ENCODE measurements around the gene INSL4. TPM values are rescaled to one million over a fixed set of nuclear protein-coding genes. Genes with fewer than 3 reads are reported as not detected.
A peak's percentile ranks its signal among the peaks of the same experiment; 100 is the strongest.

The INSL4 gene
- total RNA-seq = not detected

- no peaks in the 10 kb centered on the region for H3K36me3 Mint-ChIP-seq (ENCODE audit: low read depth)
Measured at GRCh38 chr9:5231212-5231611, at the start of gene INSL4. Gene INSL4 (plus strand): TSS chr9:5231419. CDS start chr9:5231524, 105 bp downstream.

GRCh38 chr9:5184776-5185175 lies 46.4 kb upstream of the INSL4 start:
- H3K4me3 Mint-ChIP-seq = no peak overlapping the region

More at GRCh38 chr9:5231212-5231611, at the start of gene INSL4:
- Mint-ChIP-seq H3K9me3 (ENCODE audit: insufficient read depth) (no peaks in the 10 kb centered on the region), H3K27ac (no peak within 1 kb of the TSS), H3K27me3 (ENCODE audit: low read depth) (peaks cover 23% of the 10 kb centered on the region), H3K4me1 (ENCODE audit: low read depth) (no peaks in the 10 kb centered on the region), H3K4me3 (no peak within 1 kb of the TSS)
- DNase-seq = no peak
- no peak for ATAC-seq
- CTCF ChIA-PET = no interaction called here
- POLR2A ChIA-PET = no interaction called here

GRCh38 chr9:5185220-5185840 lies 45.9 kb upstream of the INSL4 start, which contains the start of gene INSL6:
Gene INSL6 (minus strand): TSS chr9:5185639. CDS start chr9:5185602, 37 bp downstream.
- no peak within 1 kb of the TSS for H3K4me3 Mint-ChIP-seq
- H3K36me3 Mint-ChIP-seq (ENCODE audit: low read depth) = peaks cover under 1% of the 10 kb centered on the region
- CTCF ChIA-PET = interaction anchor here (0.8 to 6.9 kb wide), 21 partner anchors 9 to 425 kb away, joined by 3 to 105 read pairs (median 9); partner anchors contain the start of genes CD274 and PLGRKT
- H3K27me3 Mint-ChIP-seq (ENCODE audit: low read depth) = no peaks in the 10 kb centered on the region
- peaks cover 2% of the 10 kb centered on the region for H3K9me3 Mint-ChIP-seq (ENCODE audit: insufficient read depth)
- DNase-seq (no peak), ATAC-seq (no peak)
- H3K4me1 Mint-ChIP-seq (ENCODE audit: low read depth) = peaks cover 12% of the 10 kb centered on the region
- POLR2A ChIA-PET = interaction anchor here (0.6 kb wide), 3 partner anchors 10 to 252 kb away, joined by 3 to 9 read pairs (median 4); partner anchors contain the start of gene PLGRKT
- H3K27ac Mint-ChIP-seq = no peak within 1 kb of the TSS

More at GRCh38 chr9:5184776-5185175, 46.4 kb upstream of the INSL4 start:
- POLR2A ChIA-PET = interaction anchor here (0.6 kb wide), 3 partner anchors 11 to 253 kb away, joined by 3 to 9 read pairs (median 4); partner anchors contain the start of gene PLGRKT
- no peak overlapping the region for H3K27ac Mint-ChIP-seq
- H3K27me3 Mint-ChIP-seq (ENCODE audit: low read depth) = no peaks in the 10 kb centered on the region
- H3K36me3 Mint-ChIP-seq (ENCODE audit: low read depth) = peaks cover 3% of the 10 kb centered on the region
- ATAC-seq (no peak), DNase-seq (no peak)
- peaks cover 12% of the 10 kb centered on the region for H3K4me1 Mint-ChIP-seq (ENCODE audit: low read depth)
- H3K9me3 Mint-ChIP-seq (ENCODE audit: insufficient read depth) = peaks cover 6% of the 10 kb centered on the region
- CTCF ChIA-PET = interaction anchor here (1.5 to 6.9 kb wide), 7 partner anchors 85 to 424 kb away, joined by 4 to 105 read pairs (median 15); no protein-coding TSS in a partner anchor

DNA sequence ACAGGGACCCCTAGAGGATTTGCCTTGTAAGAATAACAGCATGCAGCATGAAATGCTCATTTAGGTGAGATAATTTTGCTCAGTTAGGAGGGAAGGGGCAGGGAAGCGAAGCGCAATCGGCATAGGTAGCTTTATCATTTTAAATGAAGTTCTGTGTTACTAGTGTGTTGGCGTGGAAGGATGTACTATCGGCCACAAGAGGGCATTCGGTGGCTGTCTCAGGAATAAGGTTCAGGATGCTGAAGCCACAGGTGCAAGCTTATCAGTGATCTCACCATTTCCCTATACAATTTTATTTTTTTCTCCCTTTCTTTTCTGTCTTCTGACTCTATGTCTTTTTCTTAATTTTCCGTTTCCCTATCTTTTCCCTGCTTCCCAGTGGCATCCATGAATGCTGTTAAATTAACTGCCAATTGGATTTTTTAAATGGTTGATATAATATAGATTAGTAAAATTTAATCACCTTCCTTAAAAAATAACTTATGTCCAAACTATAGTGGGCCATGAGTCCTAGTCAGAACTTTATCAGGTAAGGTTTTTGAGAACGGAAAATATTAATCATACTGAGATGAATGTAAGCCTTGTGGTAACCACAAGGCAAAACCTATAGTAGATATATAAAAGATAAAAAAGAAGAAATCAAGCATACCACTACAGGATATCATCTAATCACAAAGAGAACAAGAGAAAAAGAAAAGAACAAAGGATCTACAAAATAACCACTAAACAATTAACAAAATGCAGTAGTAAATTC lies 44.6 kb upstream of the INSL4 start:
- peak; percentile 77 for DNase-seq
- ChIA-PET CTCF (interaction anchor here (0.6 to 6.9 kb wide), 53 partner anchors 8 to 444 kb away, joined by 3 to 105 read pairs (median 4); partner anchors contain the start of genes CD274, PDCD1LG2, PLGRKT and RIC1), POLR2A (interaction anchor here (0.6 to 0.8 kb wide), 4 partner anchors 237 to 256 kb away, joined by 3 to 4 read pairs (median 4); no protein-coding TSS in a partner anchor)
- Mint-ChIP-seq H3K9me3 (ENCODE audit: insufficient read depth) (no peaks in the 10 kb centered on the region), H3K27me3 (ENCODE audit: low read depth) (no peaks in the 10 kb centered on the region), H3K27ac (no peak overlapping the region), H3K4me3 (no peak overlapping the region), H3K4me1 (ENCODE audit: low read depth) (peaks cover 12% of the 10 kb centered on the region), H3K36me3 (ENCODE audit: low read depth) (no peaks in the 10 kb centered on the region)
- ATAC-seq = peak; percentile 87

DNA sequence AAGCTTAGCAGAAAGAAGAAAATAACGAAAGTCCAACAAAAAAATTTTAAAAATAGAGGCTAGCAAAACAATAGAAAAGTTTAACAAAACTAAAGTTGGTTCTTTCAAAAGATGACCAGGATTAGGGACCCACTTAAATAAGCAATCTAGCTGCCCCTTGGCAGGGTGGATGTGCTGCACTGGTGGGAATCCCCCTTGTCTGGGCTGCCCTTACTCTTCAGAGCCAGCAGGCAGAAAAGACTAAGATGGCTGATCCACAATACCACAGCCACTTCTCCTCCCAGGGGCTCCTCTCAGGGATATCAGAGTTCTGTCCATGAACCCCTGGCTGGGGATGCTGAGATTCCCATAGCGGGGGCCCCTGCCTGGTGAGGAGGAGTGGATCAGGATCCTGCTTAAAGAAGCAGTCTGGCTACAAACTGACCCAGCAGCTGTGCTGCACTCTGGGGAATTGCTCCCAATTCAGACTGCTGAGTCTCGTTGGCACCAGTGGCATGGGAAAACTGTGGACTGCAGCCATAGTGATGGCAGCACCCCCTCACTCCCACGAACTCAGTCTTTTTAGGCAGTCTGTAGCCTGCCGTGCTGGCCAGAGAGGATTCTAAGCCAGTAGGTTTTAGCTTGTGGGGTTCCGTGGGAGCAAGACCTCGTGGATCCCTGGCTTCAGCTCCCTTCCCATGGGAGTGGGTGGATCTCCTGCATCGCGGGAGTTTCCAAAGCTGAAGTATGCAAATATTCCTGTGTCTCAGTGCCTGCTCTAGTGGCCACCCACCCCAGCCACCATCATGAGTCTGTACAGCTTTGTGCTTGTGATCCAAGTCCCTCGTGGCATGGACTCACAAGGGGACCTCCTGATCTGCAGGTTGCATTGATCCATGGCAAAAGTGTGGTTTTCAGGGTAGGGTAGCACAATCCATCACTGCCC lies 42.9 kb upstream of the INSL4 start:
- ATAC-seq = no peak
- no peaks in the 10 kb centered on the region for H3K9me3 Mint-ChIP-seq (ENCODE audit: insufficient read depth)
- H3K27ac Mint-ChIP-seq = no peak overlapping the region
- H3K36me3 Mint-ChIP-seq (ENCODE audit: low read depth) = no peaks in the 10 kb centered on the region
- no peak overlapping the region for H3K4me3 Mint-ChIP-seq
- peaks cover 12% of the 10 kb centered on the region for H3K4me1 Mint-ChIP-seq (ENCODE audit: low read depth)
- ChIA-PET POLR2A (interaction anchor here (0.6 kb wide), 1 partner anchor 631 kb away, joined by 3 read pairs; no protein-coding TSS in a partner anchor), CTCF (interaction anchor here (0.6 to 6.9 kb wide), 11 partner anchors 36 to 428 kb away, joined by 3 to 105 read pairs (median 4); partner anchors contain the start of gene PLGRKT)
- DNase-seq = no peak
- peaks cover 4% of the 10 kb centered on the region for H3K27me3 Mint-ChIP-seq (ENCODE audit: low read depth)

GRCh38 chr9:5191985-5192384 lies 39.2 kb upstream of the INSL4 start:
- peaks cover 8% of the 10 kb centered on the region for H3K27me3 Mint-ChIP-seq (ENCODE audit: low read depth)
- no peaks in the 10 kb centered on the region for H3K36me3 Mint-ChIP-seq (ENCODE audit: low read depth)
- peaks cover 2% of the 10 kb centered on the region for H3K4me1 Mint-ChIP-seq (ENCODE audit: low read depth)
- H3K4me3 Mint-ChIP-seq = no peak overlapping the region
- ChIA-PET CTCF (no interaction called here), POLR2A (interaction anchor here (0.6 kb wide), 1 partner anchor 418 kb away, joined by 3 read pairs; no protein-coding TSS in a partner anchor)
- ATAC-seq (no peak), DNase-seq (no peak)
- no peak overlapping the region for H3K27ac Mint-ChIP-seq
- H3K9me3 Mint-ChIP-seq (ENCODE audit: insufficient read depth) = no peaks in the 10 kb centered on the region

- Mint-ChIP-seq H3K27ac (no peak overlapping the region), H3K27me3 (ENCODE audit: low read depth) (peaks cover 9% of the 10 kb centered on the region), H3K36me3 (ENCODE audit: low read depth) (no peaks in the 10 kb centered on the region), H3K4me1 (ENCODE audit: low read depth) (no peaks in the 10 kb centered on the region), H3K9me3 (ENCODE audit: insufficient read depth) (no peaks in the 10 kb centered on the region), H3K4me3 (no peak overlapping the region)
- CTCF ChIA-PET = interaction anchor here (1.3 kb wide), 1 partner anchor 160 kb away, joined by 4 read pairs; no protein-coding TSS in a partner anchor
- POLR2A ChIA-PET = interaction anchor here (0.5 kb wide), 1 partner anchor 686 kb away, joined by 5 read pairs; no protein-coding TSS in a partner anchor
- DNase-seq (no peak), ATAC-seq (no peak)
Measured at GRCh38 chr9:5193345-5193744, 37.9 kb upstream of the INSL4 start.

DNA sequence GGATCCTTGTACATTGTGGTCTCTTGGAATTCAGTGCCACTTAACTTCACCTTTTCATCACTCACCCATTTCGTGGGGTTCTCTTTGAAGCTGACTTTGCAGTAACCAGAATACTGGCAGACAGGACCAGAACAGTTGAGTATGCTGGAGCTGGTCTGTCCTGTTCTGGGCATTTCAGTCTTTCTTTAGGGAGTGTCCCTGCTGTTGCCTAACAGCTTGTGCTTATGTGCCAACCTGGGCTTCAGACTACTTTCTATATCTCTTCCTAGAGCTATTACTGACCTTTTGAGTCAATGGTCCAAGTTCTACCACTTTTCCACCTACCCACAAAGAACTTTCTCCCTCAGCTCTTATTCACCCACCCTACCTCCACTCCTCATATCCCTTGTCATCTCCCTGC lies 35.8 kb upstream of the INSL4 start:
- CTCF ChIA-PET = interaction anchor here (1.5 to 2.2 kb wide), 2 partner anchors 9 to 229 kb away, joined by 7 to 10 read pairs; no protein-coding TSS in a partner anchor
- H3K9me3 Mint-ChIP-seq (ENCODE audit: insufficient read depth) = peaks cover 9% of the 10 kb centered on the region
- H3K4me3 Mint-ChIP-seq = no peak overlapping the region
- DNase-seq = no peak
- peaks cover 12% of the 10 kb centered on the region for H3K27me3 Mint-ChIP-seq (ENCODE audit: low read depth)
- POLR2A ChIA-PET = interaction anchor here (0.6 kb wide), 1 partner anchor 10 kb away, joined by 9 read pairs; the partner anchor contains the start of gene INSL6
- no peaks in the 10 kb centered on the region for H3K4me1 Mint-ChIP-seq (ENCODE audit: low read depth)
- no peak for ATAC-seq
- H3K36me3 Mint-ChIP-seq (ENCODE audit: low read depth) = no peaks in the 10 kb centered on the region
- H3K27ac Mint-ChIP-seq = no peak overlapping the region

DNA sequence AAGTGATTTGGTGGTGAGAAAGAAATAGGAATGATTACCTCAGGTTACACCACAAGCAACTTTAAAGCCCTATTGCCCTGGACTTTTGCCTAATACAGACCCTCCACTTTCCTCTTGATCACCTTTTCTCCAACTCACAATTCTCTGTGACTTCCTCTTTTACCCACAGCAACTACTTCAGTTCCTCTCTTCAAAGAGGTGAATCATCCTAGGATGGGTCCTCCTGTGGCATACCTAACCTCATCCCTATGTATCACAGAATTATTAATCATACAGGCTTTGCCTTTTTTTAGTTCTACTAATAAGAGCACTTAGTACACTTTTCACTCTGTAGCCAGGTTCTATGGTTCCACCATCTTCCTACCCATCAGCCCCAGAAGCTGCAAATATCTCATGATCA lies 26.1 kb upstream of the INSL4 start:
- Mint-ChIP-seq H3K27ac (no peak overlapping the region), H3K36me3 (ENCODE audit: low read depth) (peaks cover 1% of the 10 kb centered on the region), H3K4me3 (no peak overlapping the region), H3K9me3 (ENCODE audit: insufficient read depth) (peaks cover 5% of the 10 kb centered on the region), H3K27me3 (ENCODE audit: low read depth) (peaks cover 5% of the 10 kb centered on the region), H3K4me1 (ENCODE audit: low read depth) (peaks cover 12% of the 10 kb centered on the region)
- ATAC-seq = peak; percentile 36
- ChIA-PET POLR2A (no interaction called here), CTCF (no interaction called here)
- no peak for DNase-seq

- Mint-ChIP-seq H3K4me3 (no peak overlapping the region), H3K27me3 (ENCODE audit: low read depth) (peaks cover 25% of the 10 kb centered on the region), H3K4me1 (ENCODE audit: low read depth) (no peaks in the 10 kb centered on the region), H3K27ac (no peak overlapping the region), H3K9me3 (ENCODE audit: insufficient read depth) (no peaks in the 10 kb centered on the region), H3K36me3 (ENCODE audit: low read depth) (no peaks in the 10 kb centered on the region)
- no peak for DNase-seq
- POLR2A ChIA-PET = no interaction called here
- ATAC-seq = no peak
- CTCF ChIA-PET = no interaction called here
Measured at GRCh38 chr9:5230554-5230953, 665 bp upstream of the INSL4 start.
